Measurements from ENCODE around the gene TCAP.

Gene TCAP

DNA sequence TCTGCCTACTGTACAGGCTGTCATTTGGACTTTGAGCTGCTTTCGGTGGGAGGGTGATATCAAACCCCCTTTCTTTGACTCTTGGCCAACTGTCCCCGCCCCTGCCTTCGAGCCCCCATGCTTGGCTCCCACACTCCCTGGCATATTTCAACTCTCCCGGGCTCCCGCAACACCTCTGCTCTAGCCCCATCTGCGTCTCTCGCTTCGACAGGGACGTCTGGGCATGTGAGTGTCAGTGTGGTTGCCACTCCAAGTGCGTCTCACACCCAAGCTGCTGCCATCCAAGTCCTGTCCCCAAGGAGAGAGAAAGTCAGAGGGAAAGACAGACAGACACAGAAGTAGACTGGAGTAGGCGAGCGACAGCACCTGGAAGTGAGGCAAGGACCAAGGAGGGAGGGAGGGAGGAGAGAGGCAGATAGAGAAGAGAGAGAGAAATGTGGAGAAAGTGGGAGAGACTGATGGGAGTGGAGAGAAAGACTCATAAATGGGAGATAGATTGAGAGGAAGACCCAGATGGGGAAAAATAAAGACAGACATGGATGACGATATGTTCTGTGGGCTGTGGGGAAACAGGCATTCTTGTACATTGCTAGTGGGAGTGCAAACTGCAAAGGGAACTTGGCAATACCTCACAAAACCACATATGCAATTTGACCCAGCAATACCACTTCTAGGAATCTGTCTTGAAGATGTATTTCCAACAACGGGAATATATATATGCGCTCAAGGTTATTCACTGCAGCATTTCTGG is 16.4 kb upstream of the TCAP start:
- DNase-seq = no peak

DNA sequence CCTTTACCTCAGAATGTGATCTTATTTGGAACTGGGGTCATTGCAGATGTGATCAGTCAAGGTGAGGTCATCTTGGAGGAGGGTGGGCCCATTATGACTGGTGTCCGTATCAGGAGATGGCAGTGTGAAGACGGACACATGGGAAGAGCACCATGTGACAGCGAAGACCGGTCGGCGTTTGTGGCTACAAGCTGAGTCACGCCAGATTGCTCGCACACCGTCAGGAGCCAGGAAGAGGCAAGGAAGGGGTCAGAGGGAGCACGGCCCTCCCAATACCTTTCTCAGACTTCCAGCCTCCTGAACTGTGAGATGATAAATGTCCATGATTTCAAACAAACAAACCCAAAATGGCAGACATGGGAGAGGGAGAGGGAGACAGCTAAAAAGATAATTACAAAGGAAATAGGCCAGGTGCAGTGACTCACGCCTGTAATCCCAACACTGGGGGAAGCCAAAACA is 15.0 kb upstream of the TCAP start:
- no peak for DNase-seq

DNA sequence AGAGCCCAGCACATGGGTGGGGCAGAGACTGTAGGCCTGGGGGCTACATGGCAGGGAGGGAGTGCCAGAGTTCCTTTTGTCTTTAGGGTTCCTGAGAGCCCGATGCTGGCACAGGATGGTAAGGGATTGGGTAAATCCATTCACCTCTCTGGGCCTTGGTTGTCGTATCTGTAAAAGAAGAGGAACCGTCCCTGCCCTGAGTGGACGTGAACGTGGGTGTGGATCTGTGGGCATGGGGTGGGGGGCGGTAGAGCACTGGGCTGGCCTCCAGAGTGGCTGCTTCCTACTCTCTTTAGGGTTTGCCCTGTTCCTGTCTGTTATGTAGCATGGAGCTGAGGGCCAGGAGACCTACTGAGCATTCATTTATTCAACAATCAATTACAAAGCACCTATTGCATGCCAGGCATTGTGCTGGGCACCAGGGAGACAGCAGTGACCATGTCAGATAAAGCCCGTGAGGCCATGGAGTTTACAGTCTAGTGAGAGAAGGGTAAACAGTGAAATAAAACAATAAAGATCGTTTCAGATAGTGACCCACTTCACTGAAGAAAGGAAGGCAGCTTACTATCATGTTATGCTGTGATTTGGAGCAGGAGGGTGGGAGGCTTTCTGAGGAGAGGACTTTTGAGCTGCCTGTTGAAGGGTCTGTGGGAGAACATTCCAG is 13.1 kb upstream of the TCAP start:
- DNase-seq = peak; percentile 3

DNA sequence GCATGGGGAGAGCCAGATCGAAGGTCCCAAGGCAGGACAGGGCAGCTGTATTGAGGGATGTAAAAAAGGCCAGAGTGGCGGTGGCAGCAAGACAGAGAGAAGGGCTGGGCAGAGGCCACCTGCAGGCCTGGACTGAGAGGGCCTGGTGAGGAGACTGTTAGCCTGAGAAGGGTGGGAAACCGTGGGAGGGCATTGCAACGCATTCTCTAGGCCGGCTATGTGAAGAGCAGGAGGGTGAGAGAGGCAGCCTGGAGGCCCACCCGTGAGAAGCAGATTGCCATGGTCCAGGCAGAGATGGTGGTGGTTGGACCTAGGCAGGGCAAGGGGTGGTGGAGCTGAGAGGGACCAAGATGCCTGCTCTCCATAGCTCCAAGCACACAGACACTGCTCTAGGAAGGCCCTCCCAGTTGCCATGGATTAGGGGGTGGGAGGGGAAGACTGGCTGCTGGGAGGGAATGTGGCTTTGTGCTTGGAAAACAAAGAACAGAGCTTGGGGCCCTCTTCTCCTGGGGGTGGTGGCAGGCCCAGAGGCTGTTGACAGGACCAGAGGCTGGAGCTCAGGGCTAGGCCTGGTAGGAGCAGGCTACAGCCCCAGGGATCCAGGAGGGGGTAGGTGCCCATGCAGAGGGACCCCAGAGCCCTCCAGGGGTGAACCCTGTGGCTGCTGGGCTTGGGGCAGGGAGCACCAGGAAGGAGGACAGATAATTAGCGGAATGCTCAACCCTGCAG is 12.4 kb upstream of the TCAP start:
- peak; percentile 34 for DNase-seq

DNA sequence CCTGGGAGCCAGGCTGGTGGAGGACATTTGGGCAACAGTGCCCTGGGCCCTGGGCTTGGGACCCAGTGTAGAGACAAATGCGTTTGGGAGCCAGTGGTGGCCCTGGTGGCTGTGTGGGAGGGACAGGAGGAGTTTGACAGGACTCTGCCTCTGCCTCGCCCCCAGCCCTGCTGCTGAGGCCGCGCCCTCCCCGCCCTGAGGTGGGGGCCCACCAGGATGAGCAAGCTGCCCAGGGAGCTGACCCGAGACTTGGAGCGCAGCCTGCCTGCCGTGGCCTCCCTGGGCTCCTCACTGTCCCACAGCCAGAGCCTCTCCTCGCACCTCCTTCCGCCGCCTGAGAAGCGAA is 11.9 kb upstream of the TCAP start:
- peak; percentile 26 for DNase-seq

DNA sequence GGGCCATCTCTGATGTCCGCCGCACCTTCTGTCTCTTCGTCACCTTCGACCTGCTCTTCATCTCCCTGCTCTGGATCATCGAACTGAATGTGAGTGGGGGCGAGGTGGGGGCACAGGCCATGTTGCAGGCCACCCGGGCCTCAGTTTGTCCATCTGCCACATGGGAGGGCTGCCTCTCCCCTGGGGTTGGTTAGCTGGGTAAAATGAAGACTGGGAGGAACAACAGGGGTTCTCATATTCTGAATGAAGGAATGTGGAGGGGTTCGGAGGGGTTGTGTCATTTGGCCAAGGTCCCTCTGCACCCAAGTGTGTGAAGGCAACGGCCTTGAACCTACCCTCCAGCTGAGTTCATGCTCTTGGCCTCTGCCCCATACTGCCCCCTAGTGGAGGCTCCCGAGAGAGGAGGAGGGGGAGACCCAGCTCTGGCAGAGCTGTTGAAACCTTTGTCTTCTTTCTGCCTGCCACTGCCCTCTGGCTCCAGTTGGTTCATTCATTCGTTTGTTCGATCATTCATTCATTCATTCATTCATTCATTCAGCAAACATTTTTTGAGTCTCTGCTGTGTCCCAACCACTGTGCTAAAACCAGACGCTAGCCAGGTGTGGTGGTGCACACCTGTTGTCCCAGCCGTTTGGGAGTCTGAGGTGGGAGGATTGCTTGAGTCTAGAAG is 11.4 kb upstream of the TCAP start:
- DNase-seq = peak; percentile 30

DNA sequence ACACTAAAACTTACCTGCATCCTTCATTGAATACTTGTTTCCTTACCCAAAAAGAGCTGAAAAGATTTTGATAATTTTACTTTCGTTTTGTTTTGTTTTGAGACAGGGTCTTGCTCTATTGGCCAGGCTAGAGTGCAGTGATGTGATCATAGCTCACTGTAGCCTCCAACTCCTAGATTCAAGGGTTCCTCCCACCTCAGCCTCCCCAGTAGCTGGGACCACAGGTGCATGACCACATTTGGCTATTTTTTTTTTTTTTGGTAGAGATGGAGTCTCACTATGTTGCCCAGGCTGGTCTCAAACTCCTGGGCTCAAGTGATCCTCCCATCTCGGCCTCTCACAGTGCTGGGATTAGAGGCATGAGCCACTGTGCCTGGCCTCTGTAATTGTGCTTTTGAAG is 10.0 kb upstream of the TCAP start:
- DNase-seq = no peak

DNA sequence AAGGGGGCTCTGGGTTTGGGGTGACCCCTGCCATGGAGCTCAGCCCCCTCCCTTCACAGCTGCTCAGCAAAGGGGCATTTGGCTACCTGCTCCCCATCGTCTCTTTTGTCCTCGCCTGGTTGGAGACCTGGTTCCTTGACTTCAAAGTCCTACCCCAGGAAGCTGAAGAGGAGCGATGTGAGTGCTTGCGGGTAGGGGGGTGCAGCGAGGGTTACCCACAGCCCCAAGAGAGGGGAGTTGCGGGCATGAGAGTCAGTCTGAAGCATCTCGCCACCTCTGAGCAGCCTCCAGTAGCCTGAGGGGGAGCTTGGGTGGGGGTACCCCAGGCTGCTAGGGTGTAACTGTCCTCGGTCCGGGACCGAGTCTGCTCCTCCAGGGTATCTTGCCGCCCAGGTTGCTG is 6.8 kb upstream of the TCAP start:
- DNase-seq = no peak

DNA sequence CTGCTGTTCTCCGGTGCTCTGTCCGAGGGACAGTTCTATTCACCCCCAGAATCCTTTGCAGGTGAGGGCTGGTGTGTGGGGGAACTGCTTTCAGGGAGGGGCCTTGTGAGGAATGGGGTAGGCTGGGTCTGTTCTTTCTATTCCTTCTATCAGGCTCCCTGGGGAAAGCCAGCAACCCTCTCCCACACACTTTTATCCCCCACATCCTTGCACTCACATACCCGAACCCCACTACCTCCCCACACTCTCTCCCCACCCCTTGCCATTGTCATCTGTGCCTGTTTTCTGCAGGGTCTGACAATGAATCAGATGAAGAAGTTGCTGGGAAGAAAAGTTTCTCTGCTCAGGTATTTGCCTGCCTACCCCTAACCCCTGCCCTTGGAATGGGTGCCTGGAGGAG is 6.4 kb upstream of the TCAP start:
- DNase-seq = no peak

DNA sequence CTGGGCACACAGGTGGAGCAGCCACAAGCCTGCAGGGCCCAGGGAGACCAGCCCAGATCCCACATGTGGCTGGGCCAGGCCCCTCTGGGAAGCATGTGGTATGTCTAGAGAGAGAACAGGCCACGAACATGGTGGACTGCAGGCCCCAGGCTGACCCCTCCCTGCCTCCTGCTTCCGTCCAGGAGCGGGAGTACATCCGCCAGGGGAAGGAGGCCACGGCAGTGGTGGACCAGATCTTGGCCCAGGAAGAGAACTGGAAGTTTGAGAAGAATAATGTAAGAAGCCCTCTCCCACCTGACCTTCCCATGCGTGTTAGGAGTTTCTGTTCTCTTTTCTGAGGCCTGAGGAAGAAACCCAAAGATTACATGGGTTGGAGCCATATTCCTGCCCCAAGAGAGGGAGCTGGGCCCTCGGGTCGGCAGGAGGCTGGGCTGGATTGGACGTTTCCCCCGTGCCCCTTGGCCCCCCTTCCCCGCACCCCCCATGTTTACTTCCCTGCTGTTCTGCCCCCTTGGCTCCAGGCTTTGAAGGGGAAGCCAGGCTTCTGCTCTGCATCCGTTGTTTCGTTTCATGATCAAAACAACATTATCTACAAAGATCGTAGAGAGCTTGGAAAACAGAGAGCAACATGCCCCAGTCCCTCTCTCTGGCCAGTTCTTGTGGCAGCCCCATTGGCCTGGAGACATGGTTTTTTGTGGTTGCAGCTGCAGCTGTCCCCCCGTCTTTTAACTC is 5.7 kb upstream of the TCAP start:
- DNase-seq = no peak

DNA sequence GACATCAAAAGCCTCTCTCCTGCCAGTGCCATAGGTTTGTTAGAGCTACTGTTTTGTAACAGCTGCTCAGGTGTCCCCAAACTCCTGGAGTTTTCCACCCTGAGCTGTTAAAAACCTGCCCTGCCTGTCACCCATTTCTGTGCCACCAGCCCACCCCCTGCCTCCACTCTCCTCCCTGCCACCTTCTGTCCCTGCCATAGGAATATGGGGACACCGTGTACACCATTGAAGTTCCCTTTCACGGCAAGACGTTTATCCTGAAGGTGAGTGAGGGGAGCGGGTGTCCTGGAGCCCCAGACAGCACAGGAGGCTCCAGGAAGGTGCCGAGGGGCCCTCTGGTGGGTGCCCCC is 5.2 kb upstream of the TCAP start:
- DNase-seq = no peak

DNA sequence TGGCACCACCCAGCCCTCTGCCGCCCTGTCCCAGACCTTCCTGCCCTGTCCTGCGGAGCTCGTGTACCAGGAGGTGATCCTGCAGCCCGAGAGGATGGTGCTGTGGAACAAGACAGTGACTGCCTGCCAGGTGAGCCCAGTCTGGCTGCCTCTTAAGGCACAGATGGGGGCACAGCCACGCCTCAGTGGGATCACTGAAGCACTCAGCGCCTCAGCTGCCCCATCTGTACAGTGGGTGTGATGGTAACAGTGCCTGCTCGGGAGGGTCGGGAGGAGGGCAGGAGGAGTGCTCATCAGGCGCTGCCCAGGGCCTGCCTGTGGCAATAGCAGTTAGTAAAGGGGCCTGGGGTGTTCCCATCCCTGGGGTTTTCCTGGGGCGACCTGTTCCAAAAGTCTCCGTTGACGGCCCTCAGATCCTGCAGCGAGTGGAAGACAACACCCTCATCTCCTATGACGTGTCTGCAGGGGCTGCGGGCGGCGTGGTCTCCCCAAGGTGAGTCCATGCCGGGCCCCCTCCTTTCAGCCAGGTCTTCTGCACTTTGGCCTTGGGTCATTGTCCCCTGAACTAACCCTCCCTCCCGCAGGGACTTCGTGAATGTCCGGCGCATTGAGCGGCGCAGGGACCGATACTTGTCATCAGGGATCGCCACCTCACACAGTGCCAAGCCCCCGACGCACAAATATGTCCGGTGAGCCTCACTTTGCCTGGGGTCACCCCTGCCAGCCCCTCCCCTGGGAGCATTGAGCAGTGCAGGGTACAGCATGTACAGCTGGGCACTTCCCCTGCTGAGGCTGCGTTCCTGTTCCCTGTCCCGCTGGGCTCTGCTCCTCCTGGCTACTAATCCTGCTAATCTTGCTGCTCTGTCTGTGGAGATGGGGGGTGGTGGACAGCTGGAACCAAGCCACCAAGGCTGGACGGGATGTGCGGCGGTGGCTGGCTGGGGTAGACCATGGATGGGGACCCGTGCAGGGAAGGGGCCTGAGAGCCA is 4.5 kb upstream of the TCAP start:
- no peak for DNase-seq

DNA sequence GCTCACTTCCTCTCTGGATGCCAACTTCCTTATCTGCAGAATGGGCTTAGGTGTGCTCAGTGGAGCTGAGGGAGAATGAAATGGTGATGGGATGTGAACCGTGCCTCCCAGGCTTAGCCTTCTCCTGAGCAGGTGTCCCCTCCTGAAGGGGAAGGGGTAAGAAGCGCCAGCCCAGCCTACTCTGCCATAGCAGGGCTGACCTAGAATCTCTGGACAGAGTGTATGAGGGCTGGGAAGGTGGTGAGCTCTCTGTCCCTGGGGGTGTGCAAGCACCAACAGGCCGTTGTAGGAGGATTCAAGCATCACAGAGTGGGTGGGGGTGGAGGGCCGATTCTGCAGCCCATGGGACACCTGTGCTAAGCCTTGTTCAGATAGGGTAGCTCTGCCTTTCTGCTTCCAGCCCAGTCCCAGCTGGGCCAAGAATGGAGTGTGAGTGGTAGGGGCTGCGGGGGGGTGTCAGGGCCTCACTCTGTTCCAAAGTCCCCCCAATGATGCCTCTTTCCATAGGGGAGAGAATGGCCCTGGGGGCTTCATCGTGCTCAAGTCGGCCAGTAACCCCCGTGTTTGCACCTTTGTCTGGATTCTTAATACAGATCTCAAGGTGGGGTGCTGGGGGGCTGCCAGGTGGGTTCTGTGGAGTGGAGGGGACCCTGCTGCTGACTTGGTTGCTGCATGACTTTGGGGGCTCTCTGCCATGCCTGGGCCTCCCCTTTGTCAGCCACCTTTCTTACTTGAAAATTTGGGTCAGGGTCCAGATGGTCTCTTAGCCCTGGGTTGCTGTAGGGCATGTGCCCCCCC is 3.2 kb upstream of the TCAP start:
- DNase-seq = no peak

DNA sequence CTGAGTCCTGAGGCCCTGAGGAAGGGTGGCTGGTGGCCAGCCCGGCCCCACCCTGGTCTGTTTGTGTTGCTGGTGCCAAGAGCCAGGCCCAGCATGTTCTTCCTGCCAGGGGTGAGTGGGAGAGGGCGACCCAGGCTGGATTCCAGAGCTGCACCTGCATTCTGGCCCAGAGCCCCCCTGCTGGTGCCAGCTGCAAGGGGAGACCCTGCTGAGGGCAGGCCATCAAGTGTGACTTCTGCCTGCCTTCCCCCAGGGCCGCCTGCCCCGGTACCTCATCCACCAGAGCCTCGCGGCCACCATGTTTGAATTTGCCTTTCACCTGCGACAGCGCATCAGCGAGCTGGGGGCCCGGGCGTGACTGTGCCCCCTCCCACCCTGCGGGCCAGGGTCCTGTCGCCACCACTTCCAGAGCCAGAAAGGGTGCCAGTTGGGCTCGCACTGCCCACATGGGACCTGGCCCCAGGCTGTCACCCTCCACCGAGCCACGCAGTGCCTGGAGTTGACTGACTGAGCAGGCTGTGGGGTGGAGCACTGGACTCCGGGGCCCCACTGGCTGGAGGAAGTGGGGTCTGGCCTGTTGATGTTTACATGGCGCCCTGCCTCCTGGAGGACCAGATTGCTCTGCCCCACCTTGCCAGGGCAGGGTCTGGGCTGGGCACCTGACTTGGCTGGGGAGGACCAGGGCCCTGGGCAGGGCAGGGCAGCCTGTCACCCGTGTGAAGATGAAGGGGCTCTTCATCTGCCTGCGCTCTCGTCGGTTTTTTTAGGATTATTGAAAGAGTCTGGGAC is 2.4 kb upstream of the TCAP start:
- DNase-seq = no peak

DNA sequence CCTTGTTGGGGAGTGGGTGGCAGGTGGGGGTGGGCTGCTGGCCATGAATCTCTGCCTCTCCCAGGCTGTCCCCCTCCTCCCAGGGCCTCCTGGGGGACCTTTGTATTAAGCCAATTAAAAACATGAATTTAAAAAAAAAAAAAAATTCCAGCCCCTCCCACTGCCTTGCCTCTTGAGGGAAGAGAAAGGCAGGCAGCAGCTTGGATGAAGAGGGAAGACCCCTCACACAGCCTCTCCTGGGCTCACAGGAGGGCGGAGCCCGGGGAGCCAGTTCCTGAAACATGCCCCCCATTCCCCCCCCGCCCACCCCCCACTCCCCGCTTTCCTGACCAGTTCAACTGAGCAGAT is 1.8 kb upstream of the TCAP start:
- no peak for DNase-seq

DNA sequence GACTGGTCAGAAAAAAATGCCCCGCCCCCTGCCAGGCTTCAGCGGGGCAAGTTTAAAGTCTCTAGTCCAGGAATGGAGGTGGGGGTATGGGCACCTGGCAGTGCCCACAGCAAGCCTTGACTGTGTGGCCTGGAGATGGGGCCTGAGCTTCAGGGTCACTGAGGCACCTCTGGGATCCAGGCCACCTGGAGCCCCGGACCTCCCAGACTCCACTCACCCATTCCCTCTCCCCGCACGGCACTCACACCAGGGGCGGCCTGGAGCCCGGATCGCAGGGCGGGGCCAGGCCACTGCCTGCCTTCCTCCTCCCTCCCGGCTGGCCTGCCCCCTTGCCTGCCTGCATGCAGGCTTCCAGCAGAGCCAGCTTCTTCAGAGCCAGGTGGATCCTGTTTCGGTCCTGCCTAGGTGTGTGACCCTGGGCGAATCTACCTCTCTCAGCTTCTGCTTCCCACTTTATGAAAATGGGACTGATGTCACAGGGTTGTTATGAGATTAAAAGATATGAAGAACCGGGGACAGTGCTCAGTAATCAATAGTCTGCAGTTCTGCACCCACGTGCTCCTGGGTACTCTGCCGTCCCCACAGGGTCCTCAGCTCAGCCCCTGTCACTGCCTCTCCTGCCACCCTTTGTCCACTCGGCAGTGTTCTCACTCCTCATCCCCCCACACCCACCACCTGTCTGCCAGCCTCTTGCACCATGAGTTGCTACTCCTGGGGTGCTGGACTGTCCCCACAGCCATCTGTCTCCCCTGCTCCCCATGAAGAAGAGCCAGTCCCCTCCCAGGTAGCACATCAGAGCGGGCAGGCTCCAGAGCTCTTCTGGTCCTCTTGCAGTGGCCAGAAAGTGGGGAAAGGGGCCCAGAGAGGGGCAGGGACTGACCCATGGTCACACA is 1.2 kb upstream of the TCAP start:
- DNase-seq = no peak

DNA sequence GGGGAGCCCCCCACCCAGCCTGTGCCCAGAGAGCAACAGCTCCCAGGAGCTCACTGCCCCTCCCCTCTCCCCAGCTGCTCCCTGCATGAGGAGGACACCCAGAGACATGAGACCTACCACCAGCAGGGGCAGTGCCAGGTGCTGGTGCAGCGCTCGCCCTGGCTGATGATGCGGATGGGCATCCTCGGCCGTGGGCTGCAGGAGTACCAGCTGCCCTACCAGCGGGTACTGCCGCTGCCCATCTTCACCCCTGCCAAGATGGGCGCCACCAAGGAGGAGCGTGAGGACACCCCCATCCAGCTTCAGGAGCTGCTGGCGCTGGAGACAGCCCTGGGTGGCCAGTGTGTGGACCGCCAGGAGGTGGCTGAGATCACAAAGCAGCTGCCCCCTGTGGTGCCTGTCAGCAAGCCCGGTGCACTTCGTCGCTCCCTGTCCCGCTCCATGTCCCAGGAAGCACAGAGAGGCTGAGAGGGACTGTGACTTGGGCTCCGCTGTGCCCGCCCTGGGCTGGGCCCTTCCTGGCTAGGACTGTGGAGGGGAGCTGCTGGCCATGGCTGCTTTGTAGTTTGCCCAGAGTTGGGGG is 584 bp downstream of the TCAP start:
- no peak for DNase-seq

DNA sequence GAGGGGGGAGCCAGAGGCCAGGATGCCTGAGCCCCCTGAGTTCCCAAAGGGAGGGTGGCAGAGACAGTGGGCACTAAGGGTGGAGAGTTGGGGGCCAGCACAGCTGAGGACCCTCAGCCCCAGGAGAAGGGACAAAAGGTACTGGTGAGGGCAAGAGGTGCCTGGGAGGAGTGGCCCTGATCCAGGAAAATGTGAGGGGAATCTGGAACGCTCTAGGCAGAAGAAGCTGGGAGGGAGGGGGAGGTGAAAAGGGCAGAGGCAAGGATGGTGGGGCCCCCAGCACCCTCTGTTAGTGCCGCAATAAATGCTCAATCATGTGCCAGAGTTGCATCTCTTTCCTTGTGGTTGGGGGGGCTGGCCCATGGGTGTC is 1.1 kb downstream of the TCAP start:
- no peak for DNase-seq

All from right kidney (tissue), 1 donor.